Measurements from ENCODE around the gene ABO.
"Not testable (repeated sequence)": the region's sequence is repeated elsewhere in the genome, so short reads cannot be mapped to it uniquely, and the experiment has no call there.

ABO gene

GRCh38 chr9:133223159-133223756 lies 51.7 kb downstream of the ABO start:
- H3K36me3 Mint-ChIP-seq; H3K4me3 Mint-ChIP-seq; H3K9me3 Mint-ChIP-seq; DNase-seq; H3K27ac Mint-ChIP-seq; ATAC-seq (replicated peaks); H3K4me1 Mint-ChIP-seq: not testable (repeated sequence)
- H3K27me3 Mint-ChIP-seq: peaks cover 33 to 60% of the 10 kb centered on the region in 2 donors

GRCh38 chr9:133221994-133222393 lies 53.0 kb downstream of the ABO start:
- H3K36me3 Mint-ChIP-seq; H3K9me3 Mint-ChIP-seq; ATAC-seq (replicated peaks); DNase-seq; H3K4me3 Mint-ChIP-seq; H3K27ac Mint-ChIP-seq; H3K4me1 Mint-ChIP-seq: not testable (repeated sequence)
- peaks cover 43 to 71% of the 10 kb centered on the region in 2 donors for H3K27me3 Mint-ChIP-seq

GRCh38 chr9:133221177-133221809 lies 53.7 kb downstream of the ABO start:
- Mint-ChIP-seq H3K4me1 (no peaks in the 10 kb centered on the region), H3K27ac (no peak overlapping the region), H3K27me3 (peaks cover 43 to 73% of the 10 kb centered on the region in 2 donors), H3K36me3 (no peaks in the 10 kb centered on the region), H3K9me3 (no peaks in the 10 kb centered on the region), H3K4me3 (no peak overlapping the region)
- DNase-seq (no peak), ATAC-seq (replicated peaks) (no peak)

GRCh38 chr9:133218049-133218975 lies 56.7 kb downstream of the ABO start:
- not testable (repeated sequence) for H3K27ac Mint-ChIP-seq; H3K4me1 Mint-ChIP-seq; DNase-seq; ATAC-seq (replicated peaks); H3K9me3 Mint-ChIP-seq; H3K36me3 Mint-ChIP-seq; H3K4me3 Mint-ChIP-seq
- H3K27me3 Mint-ChIP-seq: peaks cover 40 to 70% of the 10 kb centered on the region in 2 donors

GRCh38 chr9:133217333-133217988 lies 57.5 kb downstream of the ABO start:
- not testable (repeated sequence) for DNase-seq; H3K27ac Mint-ChIP-seq; H3K4me1 Mint-ChIP-seq; H3K4me3 Mint-ChIP-seq; H3K36me3 Mint-ChIP-seq; H3K9me3 Mint-ChIP-seq; ATAC-seq (replicated peaks)
- H3K27me3 Mint-ChIP-seq: peaks cover 40 to 69% of the 10 kb centered on the region in 2 donors

GRCh38 chr9:133214276-133214675 lies 60.7 kb downstream of the ABO start:
- ATAC-seq (replicated peaks); H3K4me3 Mint-ChIP-seq; H3K27ac Mint-ChIP-seq; H3K36me3 Mint-ChIP-seq; H3K9me3 Mint-ChIP-seq; DNase-seq; H3K4me1 Mint-ChIP-seq: not testable (repeated sequence)
- peaks cover 50 to 70% of the 10 kb centered on the region in 2 donors for H3K27me3 Mint-ChIP-seq

GRCh38 chr9:133210609-133211008 lies 64.4 kb downstream of the ABO start:
- H3K4me3 Mint-ChIP-seq: no peak overlapping the region
- peaks cover 0 to 3% of the 10 kb centered on the region in 2 donors for H3K9me3 Mint-ChIP-seq
- no peak for DNase-seq
- H3K4me1 Mint-ChIP-seq: no peaks in the 10 kb centered on the region
- no peaks in the 10 kb centered on the region for H3K36me3 Mint-ChIP-seq
- no peak overlapping the region for H3K27ac Mint-ChIP-seq
- peaks cover 41 to 59% of the 10 kb centered on the region in 2 donors for H3K27me3 Mint-ChIP-seq
- ATAC-seq (replicated peaks): no peak

GRCh38 chr9:133210202-133210532 lies 64.8 kb downstream of the ABO start:
- H3K27ac Mint-ChIP-seq: no peak overlapping the region

GRCh38 chr9:133209327-133210201 lies 65.4 kb downstream of the ABO start:
- not testable (repeated sequence) for H3K4me3 Mint-ChIP-seq; H3K36me3 Mint-ChIP-seq; DNase-seq; H3K9me3 Mint-ChIP-seq; H3K4me1 Mint-ChIP-seq; H3K27ac Mint-ChIP-seq; ATAC-seq (replicated peaks)
- H3K27me3 Mint-ChIP-seq: peaks cover 39 to 51% of the 10 kb centered on the region in 2 donors

More at GRCh38 chr9:133210202-133210532, 64.8 kb downstream of the ABO start:
- H3K4me3 Mint-ChIP-seq: no peak overlapping the region
- H3K27me3 Mint-ChIP-seq: peaks cover 39 to 55% of the 10 kb centered on the region in 2 donors
- no peaks in the 10 kb centered on the region for H3K36me3 Mint-ChIP-seq
- no peaks in the 10 kb centered on the region for H3K9me3 Mint-ChIP-seq
- no peaks in the 10 kb centered on the region for H3K4me1 Mint-ChIP-seq
- DNase-seq: no peak
- ATAC-seq (replicated peaks): no peak

GRCh38 chr9:133208880-133209300 lies 66.1 kb downstream of the ABO start, which contains the start of gene OBP2B:
Gene OBP2B, minus strand, starts transcription at chr9:133209250. Its CDS starts 51 bp downstream, at chr9:133209199.
- ATAC-seq (replicated peaks); H3K27ac Mint-ChIP-seq; H3K4me1 Mint-ChIP-seq; H3K9me3 Mint-ChIP-seq; DNase-seq; H3K4me3 Mint-ChIP-seq; H3K36me3 Mint-ChIP-seq: not testable (repeated sequence)
- peaks cover 39 to 50% of the 10 kb centered on the region in 2 donors for H3K27me3 Mint-ChIP-seq

GRCh38 chr9:133208171-133208879 lies 66.7 kb downstream of the ABO start:
- H3K9me3 Mint-ChIP-seq; H3K27ac Mint-ChIP-seq; H3K4me3 Mint-ChIP-seq; ATAC-seq (replicated peaks); H3K4me1 Mint-ChIP-seq; H3K36me3 Mint-ChIP-seq; DNase-seq: not testable (repeated sequence)
- peaks cover 37 to 54% of the 10 kb centered on the region in 2 donors for H3K27me3 Mint-ChIP-seq

- H3K4me1 Mint-ChIP-seq: no peaks in the 10 kb centered on the region
- H3K4me3 Mint-ChIP-seq: no peak overlapping the region
- DNase-seq (no peak), ATAC-seq (replicated peaks) (no peak)
- H3K36me3 Mint-ChIP-seq: no peaks in the 10 kb centered on the region
- peaks cover 37 to 55% of the 10 kb centered on the region in 2 donors for H3K27me3 Mint-ChIP-seq
- no peaks in the 10 kb centered on the region for H3K9me3 Mint-ChIP-seq
- no peak overlapping the region for H3K27ac Mint-ChIP-seq
Measured at GRCh38 chr9:133207540-133208170, 67.3 kb downstream of the ABO start.
